ENCODE results near the gene MRPS2.

Gene MRPS2

DNA sequence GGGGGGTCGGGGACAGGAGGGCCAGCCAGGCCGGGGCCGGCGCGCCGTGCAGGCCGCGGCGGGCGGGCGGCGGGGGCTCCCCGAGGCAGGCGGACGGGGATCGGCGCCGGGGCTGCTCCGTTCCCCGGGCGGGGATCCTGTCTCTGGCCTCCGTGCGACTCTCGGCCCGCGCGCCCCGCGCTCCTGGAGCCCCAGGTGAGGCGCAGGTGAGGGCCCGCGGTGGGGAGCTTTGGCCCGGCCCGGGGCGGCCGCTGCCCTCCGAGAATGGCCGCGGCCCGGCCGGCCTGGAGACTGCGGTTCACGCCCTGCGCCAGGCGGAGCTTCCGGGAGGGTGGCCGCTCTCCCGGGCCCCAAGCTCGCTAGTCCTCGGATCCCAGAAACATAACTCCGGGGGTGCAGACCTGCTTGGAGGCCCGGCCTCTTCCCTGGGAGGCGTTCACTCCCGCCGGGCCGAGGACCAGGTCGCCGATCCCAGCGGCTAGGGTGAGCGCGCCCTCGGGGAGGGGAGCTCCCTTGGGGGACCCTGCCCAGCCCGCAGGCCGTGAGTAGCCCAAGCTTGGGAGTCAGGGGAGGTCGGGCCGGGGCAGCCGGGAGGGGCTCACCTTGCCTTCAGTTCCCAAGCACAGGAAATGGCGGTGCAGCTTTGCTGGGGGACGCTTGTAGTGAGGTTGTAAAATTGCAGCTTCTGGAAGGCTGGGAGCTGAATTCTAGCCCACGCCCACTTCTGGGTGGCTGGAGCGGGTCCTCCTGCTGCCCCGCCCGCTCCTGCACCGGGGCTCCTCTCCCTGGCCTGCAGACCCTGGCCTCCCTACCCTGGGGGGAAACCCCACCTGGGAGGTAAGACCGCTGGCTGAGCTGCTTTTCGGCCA lies 20.2 kb upstream of the MRPS2 start:
- no peak for TF ChIP-seq CTCF (IDR thresholded peaks at IDR 0.05; ENCODE audit: control extremely low read depth, extremely low read depth, low read depth, missing control alignments)
- CTCF ChIA-PET = interaction anchor here (1.0 to 1.2 kb wide), 2 partner anchors 19 to 25 kb away, joined by 3 to 6 read pairs; a partner anchor contains a TSS
- peak; percentile 36 for DNase-seq (ENCODE audit: extremely low spot score)
- POLR2A ChIA-PET = no interaction called here

- TF ChIP-seq CTCF (IDR thresholded peaks at IDR 0.05; ENCODE audit: control extremely low read depth, extremely low read depth, low read depth, missing control alignments) = no peak
- DNase-seq (ENCODE audit: extremely low spot score) = no peak
- ChIA-PET CTCF (interaction anchor here (1.0 to 1.2 kb wide), 2 partner anchors 19 to 24 kb away, joined by 3 to 6 read pairs; a partner anchor contains a TSS), POLR2A (no interaction called here)
Observed at GRCh38 chr9:135480940-135481310, 19.6 kb upstream of the MRPS2 start.

- ChIA-PET POLR2A (no interaction called here), CTCF (interaction anchor here (1.5 kb wide), 1 partner anchor 69 kb away, joined by 3 read pairs; no protein-coding TSS in a partner anchor)
- no peak for TF ChIP-seq CTCF (IDR thresholded peaks at IDR 0.05; ENCODE audit: control extremely low read depth, extremely low read depth, low read depth, missing control alignments)
- DNase-seq (ENCODE audit: extremely low spot score) = no peak
Observed at GRCh38 chr9:135482015-135482754, 18.3 kb upstream of the MRPS2 start.

DNA sequence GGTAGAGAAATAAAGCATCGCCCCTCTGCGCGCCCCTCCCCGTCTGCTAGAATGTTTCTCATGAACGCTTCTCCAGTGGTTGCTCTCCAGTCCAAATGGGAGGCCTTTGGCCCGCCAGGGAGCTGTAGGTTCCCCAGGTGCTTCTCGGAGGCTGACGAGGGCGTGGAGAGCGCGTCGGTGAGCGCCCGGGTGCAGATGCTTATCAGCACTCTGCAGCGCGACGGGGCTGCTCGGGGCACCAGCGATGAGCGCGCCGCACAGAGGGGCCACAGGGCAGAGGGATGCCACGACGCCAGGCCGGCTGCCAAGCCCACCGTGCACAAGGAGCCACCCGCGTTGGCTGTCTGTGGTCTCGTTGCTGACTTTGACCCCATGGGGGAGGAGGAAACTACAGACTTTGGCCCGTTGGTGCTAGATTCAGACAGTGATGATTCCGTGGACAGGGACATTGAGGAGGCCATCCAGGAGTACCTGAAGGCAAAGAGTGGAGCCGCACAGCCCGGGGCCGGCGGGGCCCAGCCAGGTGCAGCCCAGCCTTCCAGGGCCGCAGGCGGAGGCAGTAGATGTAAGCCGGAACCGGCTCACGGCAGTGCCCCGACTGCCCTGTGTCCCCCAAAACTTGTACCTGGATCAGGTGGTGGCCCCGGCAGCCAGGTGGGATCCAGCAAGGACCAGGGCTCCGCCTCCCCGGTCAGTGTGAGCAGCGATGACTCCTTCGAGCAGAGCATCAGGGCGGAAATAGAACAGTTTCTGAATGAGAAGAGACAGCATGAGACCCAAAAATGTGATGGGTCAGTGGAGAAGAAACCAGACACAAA lies 15.8 kb upstream of the MRPS2 start:
- POLR2A ChIA-PET = no interaction called here
- TF ChIP-seq CTCF (IDR thresholded peaks at IDR 0.05; ENCODE audit: control extremely low read depth, extremely low read depth, low read depth, missing control alignments) = no peak

DNA sequence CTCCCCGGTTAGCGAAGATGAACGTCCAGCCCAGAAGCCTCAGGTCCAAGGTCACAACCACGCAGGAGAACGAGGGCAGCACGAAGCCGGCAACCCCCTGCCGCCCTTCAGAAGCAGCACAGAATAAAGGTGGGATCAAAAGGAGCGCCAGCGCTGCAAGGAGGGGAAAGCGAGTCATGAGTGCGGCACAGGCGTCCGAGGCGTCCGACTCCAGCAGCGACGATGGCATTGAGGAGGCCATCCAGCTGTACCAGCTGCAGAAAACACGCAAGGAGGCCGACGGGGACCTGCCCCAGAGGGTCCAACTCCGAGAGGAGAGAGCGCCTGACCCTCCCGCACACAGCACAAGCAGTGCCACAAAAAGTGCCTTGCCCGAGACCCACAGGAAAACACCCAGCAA lies 15.1 kb upstream of the MRPS2 start:
- POLR2A ChIA-PET = no interaction called here

More for the DNA sequence above, 15.8 kb upstream of the MRPS2 start:
- CTCF ChIA-PET = interaction anchor here (1.0 kb wide), 1 partner anchor 50 kb away, joined by 3 read pairs; no protein-coding TSS in a partner anchor
- DNase-seq (ENCODE audit: extremely low spot score) = no peak

More for the DNA sequence above, 15.1 kb upstream of the MRPS2 start:
- no peak for DNase-seq (ENCODE audit: extremely low spot score)
- CTCF ChIA-PET = no interaction called here
- TF ChIP-seq CTCF (IDR thresholded peaks at IDR 0.05; ENCODE audit: control extremely low read depth, extremely low read depth, low read depth, missing control alignments) = no peak

Data from GM10248 (cell line).